NCI-H146 treated with DMSO at 0.1 percent for 48 hours (cell line): ENCODE results near the gene STK25.
A peak's percentile ranks its signal among the peaks of the same experiment; 100 is the strongest.
"Not testable (repeated sequence)": the region's sequence is repeated elsewhere in the genome, so short reads cannot be mapped to it uniquely, and the experiment has no call there.

ENCODE experiments used
- DNase-seq: peaks from one replicate; lab custom pipeline; 2025; ENCODE audit not compliant: unreplicated experiment; lab: John Stamatoyannopoulos, UW

The STK25 gene

DNA sequence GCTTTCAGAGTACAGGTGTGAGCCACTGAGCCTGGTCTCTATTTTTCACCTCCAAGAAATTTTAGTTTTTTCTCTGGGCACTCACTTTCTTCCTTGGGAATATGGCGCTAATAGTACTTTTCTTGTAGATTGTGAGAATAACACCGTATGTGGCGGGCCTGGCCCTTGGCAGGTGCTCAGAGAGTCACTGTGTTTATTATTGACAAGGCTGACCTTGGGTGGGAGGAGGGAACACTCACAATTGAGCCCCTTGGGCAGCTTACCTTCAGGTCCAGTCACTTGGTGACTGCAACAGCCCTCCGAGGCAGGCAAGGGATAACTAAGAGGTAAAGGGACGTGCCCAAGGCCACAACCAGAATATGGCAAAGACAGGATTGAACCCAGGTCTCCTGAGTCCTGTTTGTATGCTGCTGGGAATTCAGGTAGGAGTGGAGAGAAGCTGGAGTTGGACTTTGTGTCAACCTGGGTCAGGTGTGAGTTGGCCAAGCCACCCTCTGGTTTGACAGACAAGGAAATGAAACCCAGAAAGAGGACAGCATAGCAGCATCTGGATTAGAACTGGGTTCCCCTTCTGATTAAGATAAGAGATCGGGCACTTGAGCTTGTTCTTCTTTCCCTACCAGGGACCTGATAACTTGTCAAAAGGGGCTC is 2.8 kb upstream of the STK25 start:
- no peak for DNase-seq

DNA sequence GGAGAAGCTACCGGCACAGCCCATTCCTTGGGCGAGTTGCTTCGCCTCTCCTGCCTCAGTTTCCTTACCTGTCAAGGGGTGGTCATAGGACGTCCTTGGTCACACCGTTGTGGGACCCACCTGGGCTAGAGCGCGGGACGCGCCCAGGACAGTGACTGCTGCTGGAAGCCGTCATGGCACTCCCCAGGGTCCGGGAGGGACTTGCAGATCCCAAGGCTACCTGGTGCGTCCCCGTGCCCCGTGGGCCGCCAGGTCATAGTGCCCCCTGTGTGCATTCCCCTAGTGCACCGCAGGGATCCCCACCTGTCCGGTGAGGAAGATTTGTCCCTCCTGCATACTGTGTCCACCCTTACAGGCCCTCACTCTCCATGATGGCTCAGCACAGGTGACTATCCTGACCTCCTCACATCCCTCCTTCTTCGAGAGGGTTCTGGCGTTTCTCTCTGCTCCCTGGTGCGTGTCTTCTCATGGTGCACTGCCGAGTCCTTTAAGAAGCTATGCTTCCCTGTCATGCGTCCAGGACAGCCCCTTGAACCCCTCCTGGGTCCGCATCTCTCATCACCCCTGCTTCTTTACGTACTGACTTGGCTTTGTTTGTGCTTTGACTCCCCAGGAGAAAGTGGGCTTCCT is 886 bp upstream of the STK25 start:
- DNase-seq = no peak

DNA sequence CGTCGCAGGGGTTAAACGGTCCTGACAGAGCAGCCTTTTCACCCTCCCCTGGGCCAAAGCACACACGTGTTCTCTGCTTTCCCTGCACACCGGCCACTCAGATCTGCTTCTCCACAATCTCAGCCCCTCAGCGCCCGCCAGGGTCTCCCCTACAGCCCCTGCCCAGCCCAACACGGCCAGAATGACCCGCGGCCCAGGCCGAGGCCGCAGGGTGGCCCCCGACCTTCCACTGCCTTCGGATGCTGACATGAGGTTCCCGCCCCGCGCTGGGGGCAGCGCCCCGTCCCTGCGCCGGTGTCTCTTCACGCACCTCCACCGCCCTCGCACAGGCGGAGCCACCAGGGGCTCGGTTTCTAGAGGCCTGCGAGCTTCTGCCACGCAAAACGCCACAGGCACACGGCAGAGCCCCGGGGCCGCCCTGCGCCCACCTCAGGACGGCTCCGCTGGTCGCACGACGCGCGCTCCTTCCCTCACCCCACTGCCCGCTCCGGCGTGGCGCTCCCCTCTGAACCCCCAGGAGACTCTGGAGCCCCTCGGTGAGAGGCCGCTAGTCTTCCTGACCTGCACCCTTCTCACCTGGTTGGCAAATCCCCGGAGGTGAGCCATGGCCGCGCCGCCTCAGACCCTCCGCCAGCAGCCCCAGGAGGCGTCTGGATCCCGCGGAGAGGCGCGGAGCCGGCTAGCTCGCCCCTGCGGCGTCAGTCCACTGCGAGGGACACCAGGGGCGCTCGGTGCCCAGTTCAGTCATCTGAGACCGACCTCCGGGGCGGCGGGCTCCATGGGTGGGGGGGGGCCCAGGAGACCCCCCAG is 749 bp downstream of the STK25 start:
- DNase-seq = no peak

DNA sequence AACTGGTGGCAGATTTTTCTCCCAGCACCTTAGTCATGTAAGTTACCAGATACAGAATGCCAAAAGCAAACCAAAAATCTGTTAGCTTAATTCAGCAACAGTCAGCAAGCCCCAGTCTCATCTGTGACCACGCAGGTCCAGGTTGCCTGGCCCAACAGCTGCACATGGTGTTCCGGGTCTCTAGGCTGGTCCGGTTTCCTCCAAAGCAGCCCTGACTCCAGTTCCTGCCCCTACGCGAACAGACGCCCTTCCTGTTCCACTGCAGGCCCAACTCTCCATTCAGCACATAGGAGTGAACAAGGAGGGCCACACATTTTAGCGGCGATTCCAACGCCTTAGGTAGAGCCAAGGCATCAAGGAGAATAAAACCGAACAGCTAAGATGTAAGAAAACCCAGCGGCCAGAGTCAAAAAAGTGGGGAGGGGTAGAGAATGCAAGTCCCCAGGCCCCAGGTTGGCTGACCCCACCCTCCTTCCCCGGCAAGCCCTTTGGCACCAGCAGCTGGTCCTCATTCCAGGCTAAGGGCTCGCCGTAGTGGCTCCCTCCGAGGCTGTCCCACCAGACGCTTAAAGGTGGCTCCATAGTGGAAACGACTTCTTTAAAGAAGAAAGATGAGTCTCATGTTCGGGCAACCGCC is 1.5 kb downstream of the STK25 start:
- no peak for DNase-seq

DNA sequence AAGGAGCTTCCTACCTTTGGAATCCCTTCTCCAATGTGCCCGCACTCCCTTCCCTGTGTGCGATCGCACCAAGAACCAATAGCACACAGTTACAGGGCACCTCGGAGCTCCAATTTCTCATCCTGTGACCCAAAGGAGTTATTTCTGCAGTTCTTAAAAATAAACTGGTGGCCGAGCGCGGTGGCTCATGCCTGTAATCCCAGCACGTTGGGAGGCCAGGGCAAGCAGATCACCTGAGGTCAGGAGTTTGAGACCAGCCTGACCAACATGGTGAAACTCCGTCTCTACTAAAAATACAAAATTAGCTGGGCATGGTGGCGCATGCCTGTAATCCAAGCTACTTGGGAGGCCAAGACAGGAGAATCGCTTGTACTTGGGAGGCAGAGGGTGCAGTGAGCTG is 2.1 kb downstream of the STK25 start:
- not testable (repeated sequence) for DNase-seq

GRCh38 chr2:241505781-241506201 is 2.6 kb downstream of the STK25 start:
- DNase-seq = no peak

- no peak for DNase-seq
Observed at GRCh38 chr2:241505086-241505780, 3.2 kb downstream of the STK25 start.

DNA sequence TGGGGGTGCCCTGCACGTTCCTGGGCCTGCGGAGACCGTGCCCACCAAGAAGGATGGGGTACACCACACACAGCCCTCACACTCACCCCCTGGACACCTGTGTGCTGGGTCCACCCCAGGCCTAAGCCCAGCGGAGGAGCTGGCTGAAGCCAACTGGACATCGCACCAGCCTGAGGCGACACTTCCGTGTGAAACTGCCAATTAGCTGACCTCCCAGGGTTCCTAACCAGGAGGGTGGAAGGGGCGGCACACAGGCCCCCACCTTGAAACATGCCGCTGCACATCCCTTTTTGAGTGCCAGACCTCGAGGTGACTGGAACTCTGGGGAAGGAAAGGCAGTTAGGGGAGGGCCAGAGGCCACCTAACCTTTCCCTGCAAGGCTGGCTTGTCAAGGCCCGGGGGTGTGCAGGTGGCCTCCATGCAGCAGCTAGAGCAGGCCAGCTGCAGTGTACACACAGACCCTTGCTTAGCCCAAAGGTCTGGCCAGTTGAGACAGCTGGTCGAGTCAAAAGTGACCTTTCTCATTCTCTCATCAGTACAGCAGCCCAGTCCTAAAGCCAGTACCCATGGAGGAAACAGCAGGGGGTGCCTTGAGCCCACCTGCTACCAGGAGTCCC is 4.5 kb downstream of the STK25 start:
- DNase-seq = no peak

GRCh38 chr2:241502281-241502680 is 6.1 kb downstream of the STK25 start:
- DNase-seq = no peak

DNA sequence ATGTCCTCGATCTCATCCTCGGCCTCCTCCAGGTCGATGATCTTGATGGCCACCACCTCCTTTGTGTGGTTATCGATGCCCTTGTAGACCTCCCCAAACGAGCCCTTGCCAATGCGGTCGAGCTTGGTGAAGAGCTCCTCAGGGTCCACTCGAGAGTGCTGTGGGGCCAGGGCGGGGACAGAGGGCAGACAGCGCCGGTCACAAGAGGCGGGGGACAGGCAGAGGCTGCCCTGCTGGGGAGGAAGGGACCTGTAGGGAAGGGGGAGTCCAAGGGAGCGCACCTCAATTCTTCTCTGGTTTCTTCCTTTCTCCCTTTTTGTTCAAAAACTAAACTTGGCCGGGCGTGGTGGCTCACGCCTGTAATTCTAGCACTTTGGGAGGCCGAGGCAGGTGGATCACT is 6.8 kb downstream of the STK25 start:
- DNase-seq = no peak

DNA sequence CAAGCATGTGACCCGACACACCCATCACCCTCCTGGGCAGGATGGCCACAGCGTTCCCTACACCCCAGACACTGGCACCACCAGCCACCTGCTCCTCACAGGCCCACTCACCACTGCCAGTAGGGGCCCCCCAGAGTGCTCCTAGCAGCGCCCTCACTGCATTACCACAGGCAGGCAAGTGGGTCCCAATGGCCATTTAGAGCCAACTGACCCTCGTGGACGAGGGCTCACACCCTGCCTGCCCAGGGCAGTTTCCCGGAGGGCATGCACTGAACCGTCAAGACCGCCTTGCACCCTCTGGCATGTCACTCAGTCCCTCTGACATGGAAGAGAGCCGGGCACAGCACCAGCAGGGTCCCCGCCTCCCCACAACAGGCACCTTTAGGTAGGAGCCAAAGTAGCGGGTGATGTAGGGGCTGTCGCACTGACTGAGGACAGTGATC is 7.3 kb downstream of the STK25 start:
- DNase-seq = no peak

DNA sequence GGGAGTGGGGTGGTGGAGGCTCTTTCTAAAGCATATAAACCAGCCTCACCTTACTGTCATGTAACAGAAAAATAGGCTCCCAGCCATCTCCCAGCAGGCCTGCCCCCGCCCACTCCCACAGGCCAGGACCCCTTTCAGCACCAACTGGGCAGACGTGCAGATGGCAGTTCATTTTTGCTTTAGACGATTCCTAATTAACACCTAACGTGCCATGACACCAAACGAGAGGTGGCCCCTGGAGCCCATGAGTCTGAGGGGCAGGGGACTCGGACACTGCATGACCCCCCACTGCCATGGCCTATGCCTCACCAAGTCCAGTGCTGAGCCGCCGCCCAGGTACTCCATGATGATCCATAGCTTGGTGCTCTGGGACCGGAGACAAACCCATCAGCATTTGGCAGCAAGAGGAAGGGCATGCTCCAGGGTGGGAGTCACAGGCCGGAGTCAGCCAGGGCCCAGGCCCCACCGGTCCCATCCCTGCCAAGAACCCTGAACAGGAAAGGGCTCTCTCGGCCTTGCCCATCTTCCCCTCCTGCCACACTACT is 7.9 kb downstream of the STK25 start:
- no peak for DNase-seq

DNA sequence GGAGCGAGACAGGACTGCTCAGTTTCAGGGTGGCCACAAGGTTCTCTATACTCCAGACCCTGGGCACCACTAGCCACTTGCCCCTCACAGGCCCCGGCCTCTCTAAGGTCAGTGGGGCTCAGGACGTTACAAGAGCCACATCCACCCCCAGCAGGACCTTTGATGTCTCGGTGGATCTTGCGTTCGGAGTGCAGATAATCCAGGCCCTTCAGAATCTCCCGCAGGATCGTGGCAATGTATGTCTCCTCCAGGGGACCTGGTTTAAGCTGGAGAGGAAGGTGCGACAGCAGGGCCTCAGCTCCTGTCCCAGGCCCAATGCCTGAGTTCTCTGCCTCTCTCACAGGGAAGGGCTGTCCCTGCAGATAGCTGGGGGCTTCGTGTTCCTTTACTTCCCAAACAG is 8.4 kb downstream of the STK25 start:
- no peak for DNase-seq

DNA sequence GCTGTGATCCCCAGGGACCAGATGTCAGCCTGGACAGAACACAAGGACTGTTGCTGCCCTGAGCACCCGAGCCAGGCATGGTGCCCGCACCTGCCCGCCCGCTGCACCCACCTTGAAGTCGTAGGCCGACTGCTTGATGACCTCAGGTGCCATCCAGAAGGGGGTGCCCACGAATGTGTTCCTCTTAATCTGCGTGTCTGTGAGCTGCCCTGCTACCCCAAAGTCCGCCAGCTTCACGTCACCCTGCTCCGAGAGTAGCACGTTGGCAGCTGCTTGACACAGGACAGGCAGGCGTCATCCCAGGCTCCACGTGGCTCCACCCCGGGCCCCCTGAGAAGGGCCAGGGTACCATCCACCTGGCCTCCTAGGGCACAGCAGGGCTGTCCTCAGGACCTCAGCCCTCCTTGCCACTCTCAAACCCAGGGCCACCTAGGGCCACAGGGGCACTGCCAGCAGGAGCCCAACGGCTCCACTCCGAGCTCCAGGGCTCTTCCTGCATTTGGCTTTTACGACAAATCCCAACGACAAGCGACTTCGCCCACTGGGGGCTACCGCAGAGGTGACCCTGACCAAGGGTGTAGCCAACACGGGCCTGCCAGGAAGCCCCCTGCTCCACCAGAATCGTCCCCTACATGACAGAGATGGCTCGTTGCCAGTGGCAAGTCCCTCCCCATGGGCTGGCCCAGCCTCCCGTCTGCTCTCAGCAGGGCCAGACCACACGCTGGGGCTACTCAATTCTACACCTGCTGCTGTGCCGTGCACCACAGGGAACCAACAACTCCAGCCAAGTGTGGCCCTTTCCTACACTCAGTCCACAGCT is 9.0 kb downstream of the STK25 start:
- peak; percentile 68 for DNase-seq

DNA sequence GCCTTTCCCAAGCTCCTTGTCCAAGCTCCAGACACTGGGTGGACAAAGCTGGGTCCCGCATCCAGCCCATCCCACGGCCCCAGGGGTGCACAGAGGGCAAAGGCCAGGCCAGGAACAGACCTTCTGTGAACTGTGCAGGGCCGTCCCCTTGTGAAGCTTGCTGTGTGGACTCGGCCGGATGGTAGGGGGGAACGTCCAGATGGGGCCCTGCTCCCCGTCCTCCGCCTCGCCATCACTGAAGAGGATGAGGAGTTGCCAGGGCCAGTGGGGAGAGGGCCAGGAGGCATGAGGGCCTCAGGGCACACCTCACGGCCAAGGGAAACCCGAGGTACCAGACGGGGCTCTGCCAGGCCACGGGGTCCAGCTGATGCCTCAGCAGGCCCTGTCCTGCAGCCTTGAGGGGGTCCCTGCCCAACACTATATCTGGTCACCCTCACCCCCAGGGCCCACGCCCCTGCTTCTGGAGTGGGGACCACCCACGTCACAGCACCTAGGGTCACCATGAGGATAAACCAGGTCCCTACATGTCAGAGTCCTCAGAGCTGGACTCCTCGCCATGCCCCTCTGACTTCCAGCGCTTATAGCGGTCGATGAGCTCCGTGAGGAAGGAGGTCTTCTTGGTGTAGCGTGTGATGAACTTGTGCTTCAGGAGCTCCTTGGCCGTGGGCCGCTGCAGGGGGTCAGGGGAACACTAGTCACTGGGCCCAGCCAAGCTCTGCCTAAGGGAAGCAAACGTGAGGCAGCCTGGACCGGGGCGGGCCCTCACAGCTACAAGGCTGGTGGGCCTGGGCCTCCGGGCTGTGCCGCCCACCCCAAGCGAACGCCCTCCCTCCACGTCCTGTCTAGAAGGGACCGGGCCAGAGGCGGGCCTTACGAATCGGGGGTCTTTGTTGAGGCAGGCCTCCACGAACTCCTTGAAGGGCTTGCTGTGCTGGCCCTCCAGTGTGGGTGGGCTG is 10.0 kb downstream of the STK25 start:
- no peak for DNase-seq

- peak; percentile 30 for DNase-seq
Observed at GRCh38 chr2:241496904-241497877, 11.2 kb downstream of the STK25 start.
